ENCODE measurements around the gene VWA8. TPM values are rescaled to one million over a fixed set of nuclear protein-coding genes. Genes with fewer than 3 reads are reported as not detected.

VWA8 gene
- total RNA-seq, 1 experiment from 2014 or later, result 22.6 TPM

GRCh38 chr13:41611385-41611784 lies 349.5 kb downstream of the VWA8 start (continued):
- no peak for TF ChIP-seq EZH2 (IDR thresholded peaks at IDR 0.05)
- no peak for TF ChIP-seq ZNF274 (IDR thresholded peaks at IDR 0.05; ENCODE audit: low read depth, low read length)
- no peak for TF ChIP-seq EGR1 (IDR thresholded peaks at IDR 0.05; ENCODE audit: low read depth)
- no peak for TF ChIP-seq SP1 (IDR thresholded peaks at IDR 0.05; ENCODE audit: low read depth)
- no peak for TF ChIP-seq RAD21 (IDR thresholded peaks at IDR 0.05; ENCODE audit: low read depth)
- no peak for TF ChIP-seq YY1 (IDR thresholded peaks at IDR 0.05; ENCODE audit: extremely low read depth, insufficient replicate concordance, low read depth, low read length)
- no peak for TF ChIP-seq POLR2AphosphoS5 (IDR thresholded peaks at IDR 0.05; ENCODE audit: low read depth, low read length)
- TF ChIP-seq, protein P1, sequence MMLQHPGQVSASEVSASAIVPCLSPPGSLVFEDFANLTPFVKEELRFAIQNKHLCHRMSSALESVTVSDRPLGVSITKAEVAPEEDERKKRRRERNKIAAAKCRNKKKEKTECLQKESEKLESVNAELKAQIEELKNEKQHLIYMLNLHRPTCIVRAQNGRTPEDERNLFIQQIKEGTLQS (IDR thresholded peaks at IDR 0.05), result no peak
- no peak for TF ChIP-seq CBX3 (IDR thresholded peaks at IDR 0.05; ENCODE audit: low read depth)

DNA sequence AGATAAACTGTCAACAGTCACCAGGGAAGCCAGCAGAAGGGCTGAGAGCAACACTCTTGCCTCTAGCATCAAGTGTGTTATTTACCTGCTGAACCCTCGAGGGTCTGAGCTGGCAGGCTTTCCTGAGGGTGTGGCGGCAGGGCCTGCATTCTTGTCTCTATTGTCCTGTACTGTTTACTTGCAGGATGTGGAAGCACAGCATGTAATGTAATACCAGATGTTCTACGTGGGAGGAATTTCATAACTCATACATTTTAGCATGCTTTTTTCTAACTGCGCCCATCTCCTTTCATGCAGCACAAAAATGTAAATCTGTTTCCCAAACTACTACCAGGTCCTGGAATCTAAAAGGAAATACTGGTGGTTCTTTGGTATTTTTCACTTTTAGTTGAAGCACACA lies 350.5 kb downstream of the VWA8 start:
- H3K4me3 ChIP-seq (replicated peaks in 1 of 2; ENCODE audit: low read depth in 1 of 2, low read length in 2 of 2), result no peak overlapping the region
- no peak overlapping the region for H2AFZ ChIP-seq (ENCODE audit: low read depth, low read length, poor library complexity, severe bottlenecking)
- H3K27me3 ChIP-seq (ENCODE audit: insufficient read depth, low read length), result no peaks in the 10 kb centered on the region
- no peak for TF ChIP-seq ELF1 (IDR thresholded peaks at IDR 0.05; ENCODE audit: borderline replicate concordance, low read depth)
- no peak for TF ChIP-seq SRF (IDR thresholded peaks at IDR 0.05; ENCODE audit: low read depth)
- TF ChIP-seq RAD21 (IDR thresholded peaks at IDR 0.05; ENCODE audit: low read depth), result no peak
- TF ChIP-seq FOSL1 (IDR thresholded peaks at IDR 0.05; ENCODE audit: low read depth), result no peak
- TF ChIP-seq JUND (IDR thresholded peaks at IDR 0.05), result no peak
- TF ChIP-seq EGR1 (IDR thresholded peaks at IDR 0.05; ENCODE audit: low read depth), result no peak
- no peak for TF ChIP-seq SP1 (IDR thresholded peaks at IDR 0.05; ENCODE audit: low read depth)
- TF ChIP-seq ZNF274 (IDR thresholded peaks at IDR 0.05; ENCODE audit: low read depth, low read length), result no peak
- TF ChIP-seq, protein P2, sequence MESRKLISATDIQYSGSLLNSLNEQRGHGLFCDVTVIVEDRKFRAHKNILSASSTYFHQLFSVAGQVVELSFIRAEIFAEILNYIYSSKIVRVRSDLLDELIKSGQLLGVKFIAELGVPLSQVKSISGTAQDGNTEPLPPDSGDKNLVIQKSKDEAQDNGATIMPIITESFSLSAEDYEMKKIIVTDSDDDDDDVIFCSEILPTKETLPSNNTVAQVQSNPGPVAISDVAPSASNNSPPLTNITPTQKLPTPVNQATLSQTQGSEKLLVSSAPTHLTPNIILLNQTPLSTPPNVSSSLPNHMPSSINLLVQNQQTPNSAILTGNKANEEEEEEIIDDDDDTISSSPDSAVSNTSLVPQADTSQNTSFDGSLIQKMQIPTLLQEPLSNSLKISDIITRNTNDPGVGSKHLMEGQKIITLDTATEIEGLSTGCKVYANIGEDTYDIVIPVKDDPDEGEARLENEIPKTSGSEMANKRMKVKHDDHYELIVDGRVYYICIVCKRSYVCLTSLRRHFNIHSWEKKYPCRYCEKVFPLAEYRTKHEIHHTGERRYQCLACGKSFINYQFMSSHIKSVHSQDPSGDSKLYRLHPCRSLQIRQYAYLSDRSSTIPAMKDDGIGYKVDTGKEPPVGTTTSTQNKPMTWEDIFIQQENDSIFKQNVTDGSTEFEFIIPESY (IDR thresholded peaks at IDR 0.05; ENCODE audit: extremely low read depth, insufficient replicate concordance, low read length), result no peak
- TF ChIP-seq TCF7L2 (IDR thresholded peaks at IDR 0.05; ENCODE audit: borderline replicate concordance, extremely low read depth, insufficient read depth, insufficient read length), result no peak
- TF ChIP-seq EZH2phosphoT487 (IDR thresholded peaks at IDR 0.05; ENCODE audit: borderline replicate concordance), result no peak
- no peak for DNase-seq (ENCODE audit: low read depth, low spot score)
- H3K9me2 ChIP-seq (ENCODE audit: insufficient read depth), result no peaks in the 10 kb centered on the region
- no peak overlapping the region for H3K4me2 ChIP-seq (ENCODE audit: low read length)
- no peak overlapping the region for H3K27ac ChIP-seq (ENCODE audit: low read depth, low read length)
- ATAC-seq, result no peak
- intact Hi-C loops (cut with micrococcal nuclease), result no loop called here
- peaks cover 32 to 34% of the 10 kb centered on the region in 2 experiments for H3K4me1 ChIP-seq (ENCODE audit: control insufficient read depth in 1 of 2, insufficient read depth in 2 of 2, low read length in 2 of 2)
- H3K9ac ChIP-seq (ENCODE audit: low read length), result no peak overlapping the region
- no peaks in the 10 kb centered on the region for H3K9me3 ChIP-seq (ENCODE audit: control insufficient read depth in 1 of 2, insufficient read depth in 1 of 2, low read depth in 1 of 2, low read length in 2 of 2)
- no peaks in the 10 kb centered on the region; a peak in 1 of 4 replicates for H3K36me3 ChIP-seq (ENCODE audit: control insufficient read depth in 1 of 2, insufficient read depth in 2 of 2, low read length in 2 of 2)
- H3K79me2 ChIP-seq (ENCODE audit: insufficient read depth, low read length), result no peaks in the 10 kb centered on the region
- ChIA-PET POLR2A (no interaction called here), CTCF (no interaction called here), RAD21 (ENCODE audit: low non-redundant PET in 1 of 2, low total read pairs in 2 of 2, uncharacterized antibody in 2 of 2, unreplicated experiment in 2 of 2) (no interaction called here)
- H4K20me1 ChIP-seq (ENCODE audit: insufficient read depth), result no peaks in the 10 kb centered on the region
- no TSS peak for BruUV-seq (replicated peaks)

All from HCT116 (cell line).